Activated naive CD4-positive, alpha-beta T cell treated with Interleukin-2 at 50 U/mL for 16 hours (primary cell): Measurements from ENCODE around the gene LINGO1.

Experiments
- DNase-seq: peaks from one replicate; pipeline ENCODE4 v3.0.0-alpha.2; 2020

Gene LINGO1

DNA sequence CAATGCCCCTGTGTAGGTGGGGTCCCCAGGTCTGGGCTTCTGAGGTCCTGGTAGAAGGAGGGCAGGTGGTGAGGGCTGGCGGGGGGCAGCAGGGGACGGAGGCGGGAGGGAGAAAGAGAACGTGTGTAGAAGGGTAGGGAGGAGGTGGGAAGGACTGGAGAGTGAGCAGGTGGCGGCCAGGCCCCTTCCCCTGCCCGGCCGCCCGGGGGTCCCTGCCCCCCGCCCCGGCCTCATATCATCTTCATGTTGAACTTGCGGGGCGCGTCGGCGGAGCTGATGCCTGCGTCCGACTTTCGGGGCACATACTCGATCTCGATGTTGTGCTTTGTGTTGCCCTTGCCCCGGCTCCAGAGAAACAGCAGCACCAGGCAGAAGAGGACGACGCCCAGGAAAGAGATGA is 18.9 kb downstream of the LINGO1 start:
- DNase-seq: no peak

GRCh38 chr15:77612958-77613601 is 19.6 kb downstream of the LINGO1 start:
- no peak for DNase-seq

- DNase-seq: no peak
These were observed 20.9 kb downstream of the LINGO1 start for GRCh38 chr15:77611767-77612166.

- DNase-seq: no peak
These were observed 22.0 kb downstream of the LINGO1 start for GRCh38 chr15:77610731-77611130.

DNA sequence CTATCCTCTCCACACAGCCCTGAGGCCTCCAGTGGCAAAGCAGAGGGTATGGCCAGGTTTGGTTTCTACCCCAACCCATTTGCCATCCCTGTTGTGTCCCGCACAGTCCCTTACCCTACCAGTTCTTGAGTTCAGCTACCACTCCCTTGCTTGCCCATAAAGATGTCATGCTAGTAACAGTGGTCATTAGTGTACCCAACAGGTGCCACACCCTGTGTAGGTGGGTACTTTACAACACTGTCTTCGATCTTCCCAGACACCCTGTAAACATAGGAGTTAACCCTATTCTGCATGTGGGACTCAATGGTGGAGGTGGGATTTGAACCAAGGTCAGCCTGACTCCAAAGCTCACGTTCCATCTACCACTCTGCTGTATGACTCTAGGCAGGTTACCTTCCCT is 23.2 kb downstream of the LINGO1 start:
- no peak for DNase-seq

- DNase-seq: no peak
These were observed 23.9 kb downstream of the LINGO1 start for GRCh38 chr15:77608774-77609173.

GRCh38 chr15:77607894-77608261 is 24.8 kb downstream of the LINGO1 start:
- DNase-seq: no peak

DNA sequence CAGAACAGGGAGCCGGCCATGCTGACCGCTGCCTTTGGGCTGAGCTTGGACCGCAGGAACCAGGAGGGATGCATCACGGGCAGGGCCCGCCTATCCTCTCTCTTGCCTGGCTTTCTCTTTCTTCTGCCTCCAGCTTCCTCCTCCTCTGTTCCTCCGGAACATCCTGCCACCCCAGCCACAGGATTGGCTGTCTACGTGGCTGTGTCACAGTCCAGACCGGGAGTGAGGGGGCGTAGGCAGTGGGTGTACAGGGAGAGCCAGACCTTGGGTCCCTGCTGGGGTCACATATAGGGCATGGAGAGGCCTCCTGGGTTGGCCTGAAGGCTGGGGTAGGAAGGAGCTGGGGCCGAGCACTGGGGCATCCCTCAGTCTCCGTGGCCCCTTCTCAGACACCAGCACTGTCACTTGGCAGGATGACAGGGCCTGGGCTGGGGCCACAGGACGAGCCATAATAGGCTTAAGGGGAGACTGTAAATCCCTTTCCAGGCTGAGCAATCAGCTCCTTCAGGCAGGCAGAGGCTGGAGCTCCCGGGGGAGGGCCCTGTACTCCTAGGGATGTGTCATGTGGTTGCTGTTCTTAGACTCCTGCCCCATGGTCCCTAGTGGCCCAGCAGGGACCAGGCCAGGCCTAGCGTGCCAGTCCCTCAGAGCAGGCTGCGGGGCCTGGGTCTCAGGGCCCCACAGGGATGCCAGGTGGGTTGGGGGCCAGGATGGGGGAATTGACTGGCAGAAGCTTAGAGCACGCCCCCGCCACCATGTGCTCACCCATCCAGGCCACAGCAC is 25.4 kb downstream of the LINGO1 start:
- no peak for DNase-seq

DNA sequence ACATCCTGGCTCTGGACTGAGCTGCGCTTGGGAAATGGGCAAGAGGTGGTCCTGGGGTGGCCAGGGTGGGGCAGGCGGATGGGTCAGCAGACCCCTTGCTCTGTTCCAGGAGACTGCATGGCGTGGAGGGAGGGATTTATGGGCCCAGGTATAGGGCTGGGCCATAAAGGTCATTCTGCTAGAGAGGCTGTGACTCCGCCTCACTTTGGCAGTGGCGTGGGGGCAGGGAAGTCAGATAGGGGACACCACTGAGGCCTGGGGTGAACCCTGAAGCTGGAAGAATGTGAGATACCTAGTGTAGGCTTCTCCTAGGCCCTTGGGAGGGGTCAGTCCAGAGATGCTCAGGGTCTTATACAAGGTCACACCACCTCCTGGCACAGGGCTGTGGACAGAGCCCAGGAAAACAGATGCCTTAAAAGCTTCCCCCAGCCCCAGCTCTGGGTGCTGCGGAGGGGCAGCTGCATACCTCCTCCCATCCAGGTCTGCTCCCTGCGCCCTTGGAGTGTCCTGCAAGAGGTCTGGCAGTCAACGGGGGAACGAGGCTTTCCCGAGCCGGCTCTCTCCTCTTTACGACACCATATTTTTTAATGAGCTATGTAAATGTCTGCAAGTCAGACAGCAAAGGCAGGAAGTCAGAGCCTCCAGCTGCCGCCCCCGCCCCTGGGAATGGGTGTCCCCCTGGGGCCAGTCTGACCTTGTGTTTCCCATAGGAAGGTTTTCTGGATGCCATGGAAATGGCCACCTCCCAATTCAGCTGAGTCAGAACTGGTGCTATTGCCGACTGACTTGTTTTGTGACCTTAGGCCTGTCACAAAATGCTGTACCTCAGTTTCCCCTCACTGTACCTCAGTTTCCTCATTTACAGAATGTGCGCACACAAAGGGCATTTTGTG is 26.3 kb downstream of the LINGO1 start:
- no peak for DNase-seq

GRCh38 chr15:77605547-77605946 is 27.2 kb downstream of the LINGO1 start:
- DNase-seq: no peak

GRCh38 chr15:77604973-77605372 is 27.7 kb downstream of the LINGO1 start:
- no peak for DNase-seq

- no peak for DNase-seq
These were observed 28.9 kb downstream of the LINGO1 start for GRCh38 chr15:77603611-77604336.

DNA sequence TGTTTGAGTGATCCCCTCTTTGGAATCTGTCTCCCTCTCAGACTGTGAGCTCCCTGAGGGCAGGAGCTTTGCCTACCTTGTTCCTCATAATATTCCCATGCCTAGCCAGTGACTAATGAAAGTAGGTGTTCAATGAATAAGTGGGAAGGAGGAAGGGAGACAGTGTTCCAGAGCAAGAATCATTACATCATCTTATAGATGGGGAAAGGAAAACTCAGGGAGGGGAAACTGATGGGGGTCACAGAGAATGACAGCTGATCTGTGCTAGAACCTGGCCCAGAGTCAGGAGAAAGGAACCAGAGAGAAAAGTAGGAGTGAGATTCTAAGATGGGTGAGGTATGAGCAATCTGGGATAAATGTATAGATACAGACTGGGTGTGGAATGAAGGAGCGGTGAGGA is 29.9 kb downstream of the LINGO1 start:
- DNase-seq: no peak

DNA sequence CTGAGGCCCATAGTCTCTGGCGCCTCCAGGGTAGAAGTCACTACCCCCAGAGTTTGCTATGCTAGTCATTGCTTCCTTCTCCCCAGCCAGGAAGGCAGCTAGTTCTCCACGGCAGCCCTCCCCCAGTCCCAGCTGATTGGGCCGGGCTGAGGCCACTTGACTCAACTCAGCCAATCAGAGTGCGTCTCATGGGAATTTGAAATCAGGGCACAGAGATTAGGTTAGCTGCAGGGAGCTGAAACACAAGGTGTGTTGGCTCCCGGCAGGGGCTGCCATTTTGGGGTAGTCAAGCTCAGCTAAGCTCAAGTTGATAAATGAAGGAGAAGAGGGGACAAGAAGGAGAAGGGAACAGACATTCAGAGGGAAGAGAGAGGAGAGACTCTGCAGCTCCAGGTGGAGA is 32.8 kb downstream of the LINGO1 start:
- DNase-seq: no peak

DNA sequence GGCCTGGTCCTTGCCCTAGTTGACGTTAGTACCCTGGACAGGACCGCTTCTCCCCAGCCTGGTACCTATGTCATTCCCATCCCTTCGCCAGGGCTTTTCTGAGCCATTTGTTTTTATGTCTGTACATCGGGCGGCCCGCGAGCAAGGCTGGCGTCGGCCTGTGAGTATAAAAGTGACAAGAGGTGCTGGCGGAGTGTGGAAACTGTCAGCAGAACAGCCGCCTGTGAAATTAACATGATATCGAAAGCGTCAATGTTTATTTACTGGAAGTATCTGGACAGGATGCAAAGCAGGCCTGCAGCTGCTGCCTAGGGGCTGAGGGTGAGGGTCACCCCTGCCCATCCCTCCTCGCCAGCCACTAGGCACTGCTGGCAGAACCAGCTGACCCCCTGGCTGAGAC is 33.4 kb downstream of the LINGO1 start:
- no peak for DNase-seq

- DNase-seq: no peak
These were observed 34.1 kb downstream of the LINGO1 start for GRCh38 chr15:77598644-77599043.

GRCh38 chr15:77597804-77598453 is 34.8 kb downstream of the LINGO1 start:
- DNase-seq: no peak

GRCh38 chr15:77596821-77597803 is 35.6 kb downstream of the LINGO1 start:
- DNase-seq: no peak

- DNase-seq: no peak
These were observed 37.5 kb downstream of the LINGO1 start for GRCh38 chr15:77595231-77595630.

- DNase-seq: no peak
These were observed 40.0 kb downstream of the LINGO1 start for GRCh38 chr15:77592758-77593157.

GRCh38 chr15:77591968-77592613 is 40.6 kb downstream of the LINGO1 start:
- no peak for DNase-seq
